ENCODE data around the gene TUBGCP3. TPM values are rescaled to one million over a fixed set of nuclear protein-coding genes. Genes with fewer than 3 reads are reported as not detected.
A peak's percentile ranks its signal among the peaks of the same experiment; 100 is the strongest.

TUBGCP3 gene
- total RNA-seq, 1 donor = 17.0 TPM

- no peak for TF ChIP-seq CTCF (IDR thresholded peaks at IDR 0.05; ENCODE audit: extremely low read depth, low read depth, low read length)
- Histone ChIP-seq H3K79me2 (ENCODE audit: insufficient read depth, low read length) (no peaks in the 10 kb centered on the region), H3K27ac (ENCODE audit: low read depth, low read length) (no peak overlapping the region), H3K4me3 (ENCODE audit: insufficient read depth, low read length) (no peak overlapping the region), H3K4me2 (ENCODE audit: insufficient read depth, low read length) (no peak overlapping the region), H2AFZ (ENCODE audit: low read length) (no peak overlapping the region), H3K36me3 (ENCODE audit: insufficient read depth, low read length) (no peaks in the 10 kb centered on the region), H3K9me3 (ENCODE audit: low read depth, low read length) (no peaks in the 10 kb centered on the region), H4K20me1 (ENCODE audit: insufficient read depth, low read length) (no peaks in the 10 kb centered on the region), H3K4me1 (ENCODE audit: insufficient read depth, low read length) (no peaks in the 10 kb centered on the region), H3K27me3 (ENCODE audit: insufficient read depth, low read length) (peaks cover 15% of the 10 kb centered on the region)
- no peak for DNase-seq (ENCODE audit: insufficient read length, low spot score, missing footprints)
Measured at GRCh38 chr13:112614835-112615234, 26.9 kb upstream of the TUBGCP3 start.

GRCh38 chr13:112608212-112608611, 20.3 kb upstream of the TUBGCP3 start:
- no peaks in the 10 kb centered on the region for H3K36me3 ChIP-seq (ENCODE audit: insufficient read depth, low read length)
- H3K9me3 ChIP-seq (ENCODE audit: low read depth, low read length) = no peaks in the 10 kb centered on the region
- H3K4me1 ChIP-seq (ENCODE audit: insufficient read depth, low read length) = peaks cover 8% of the 10 kb centered on the region
- no peak overlapping the region for H2AFZ ChIP-seq (ENCODE audit: low read length)
- no peak for DNase-seq (ENCODE audit: insufficient read length, low spot score, missing footprints)
- H4K20me1 ChIP-seq (ENCODE audit: insufficient read depth, low read length) = no peaks in the 10 kb centered on the region
- H3K79me2 ChIP-seq (ENCODE audit: insufficient read depth, low read length) = no peaks in the 10 kb centered on the region
- H3K4me3 ChIP-seq (ENCODE audit: insufficient read depth, low read length) = no peak overlapping the region
- TF ChIP-seq CTCF (IDR thresholded peaks at IDR 0.05; ENCODE audit: extremely low read depth, low read depth, low read length) = no peak
- no peak overlapping the region for H3K4me2 ChIP-seq (ENCODE audit: insufficient read depth, low read length)
- H3K27ac ChIP-seq (ENCODE audit: low read depth, low read length) = no peak overlapping the region
- peaks cover 10% of the 10 kb centered on the region for H3K27me3 ChIP-seq (ENCODE audit: insufficient read depth, low read length)

- peak overlapping the region; percentile 10 for H3K27ac ChIP-seq (ENCODE audit: low read depth, low read length)
- H3K36me3 ChIP-seq (ENCODE audit: insufficient read depth, low read length) = no peaks in the 10 kb centered on the region
- TF ChIP-seq CTCF (IDR thresholded peaks at IDR 0.05; ENCODE audit: extremely low read depth, low read depth, low read length) = peak; percentile 84
- peaks cover 23% of the 10 kb centered on the region for H3K27me3 ChIP-seq (ENCODE audit: insufficient read depth, low read length)
- peaks cover 8% of the 10 kb centered on the region for H3K4me1 ChIP-seq (ENCODE audit: insufficient read depth, low read length)
- H4K20me1 ChIP-seq (ENCODE audit: insufficient read depth, low read length) = no peaks in the 10 kb centered on the region
- peak; percentile 95 for DNase-seq (ENCODE audit: insufficient read length, low spot score, missing footprints)
- peak overlapping the region; percentile 98 for H3K4me2 ChIP-seq (ENCODE audit: insufficient read depth, low read length)
- peak overlapping the region; percentile 87 for H2AFZ ChIP-seq (ENCODE audit: low read length)
- H3K4me3 ChIP-seq (ENCODE audit: insufficient read depth, low read length) = peak overlapping the region; percentile 71
- H3K79me2 ChIP-seq (ENCODE audit: insufficient read depth, low read length) = no peaks in the 10 kb centered on the region
- no peaks in the 10 kb centered on the region for H3K9me3 ChIP-seq (ENCODE audit: low read depth, low read length)
Measured at GRCh38 chr13:112606109-112607001, 18.4 kb upstream of the TUBGCP3 start.

GRCh38 chr13:112605531-112605990, 17.6 kb upstream of the TUBGCP3 start:
- peaks cover 8% of the 10 kb centered on the region for H3K4me1 ChIP-seq (ENCODE audit: insufficient read depth, low read length)
- no peaks in the 10 kb centered on the region for H3K79me2 ChIP-seq (ENCODE audit: insufficient read depth, low read length)
- no peaks in the 10 kb centered on the region for H3K36me3 ChIP-seq (ENCODE audit: insufficient read depth, low read length)
- H3K4me2 ChIP-seq (ENCODE audit: insufficient read depth, low read length) = peak overlapping the region; percentile 98
- peaks cover 23% of the 10 kb centered on the region for H3K27me3 ChIP-seq (ENCODE audit: insufficient read depth, low read length)
- peak overlapping the region; percentile 71 for H3K4me3 ChIP-seq (ENCODE audit: insufficient read depth, low read length)
- DNase-seq (ENCODE audit: insufficient read length, low spot score, missing footprints) = no peak
- no peak for TF ChIP-seq CTCF (IDR thresholded peaks at IDR 0.05; ENCODE audit: extremely low read depth, low read depth, low read length)
- peak overlapping the region; percentile 87 for H2AFZ ChIP-seq (ENCODE audit: low read length)
- peak overlapping the region; percentile 10 for H3K27ac ChIP-seq (ENCODE audit: low read depth, low read length)
- H4K20me1 ChIP-seq (ENCODE audit: insufficient read depth, low read length) = no peaks in the 10 kb centered on the region
- H3K9me3 ChIP-seq (ENCODE audit: low read depth, low read length) = no peaks in the 10 kb centered on the region

All from osteoblast (primary cell).